SK-N-SH (cell line): ENCODE results near the gene SPRN. TPM values are rescaled to one million over a fixed set of nuclear protein-coding genes. Genes with fewer than 3 reads are reported as not detected.

Source experiments
- CTCF ChIA-PET: fragments of 300-600, 350-600 bp; formaldehyde crosslinking; extraction: SDS; loops from one replicate; lab custom pipeline; 2021; lab: Yijun Ruan, JAX
- POLR2A ChIA-PET: fragments of 350-600 bp; sonication (Branson Sonifier 250); formaldehyde crosslinking; extraction: SDS; loops from one replicate; lab custom pipeline; 2020; ENCODE audit warnings: antibody characterized with exemption, inconsistent platforms; lab: Yijun Ruan, JAX
- DNase-seq: peaks from one replicate; pipeline ENCODE4 v3.0.0; 2012
- H2AFZ ChIP-seq: fragments of 200-600 bp; sonication (generic); 2 replicates; pipeline ENCODE4 v1.8.1; 2016; ENCODE audit warnings: antibody characterized with exemption, mild to moderate bottlenecking, low read depth
- H3F3A ChIP-seq: fragments of 200-600 bp; sonication (generic); replicated peaks from 2 replicates; pipeline ENCODE3; 2016; ENCODE audit warnings: antibody characterized with exemption, mild to moderate bottlenecking; ENCODE audit not compliant: insufficient read depth
- H3K27ac ChIP-seq, 2 experiments: fragments of 200-500 bp in 1 of 2; fragments of 200-600 bp in 1 of 2; sonication (Bioruptor generic) in 1 of 2; sonication (generic), shearing (Covaris generic) in 1 of 2; 2 replicates each; pipeline versions ENCODE4 v1.5.1 to v1.6.1; 2014 to 2016; ENCODE audit warnings: low read depth in 2 of 2, inconsistent platforms in 1 of 2, low read length in 1 of 2, mild to moderate bottlenecking in 1 of 2, mixed read lengths in 1 of 2
- H3K27me3 ChIP-seq: fragments of 200-600 bp; sonication (generic), shearing (Covaris generic); 2 replicates; pipeline ENCODE4 v1.6.1; 2016; ENCODE audit warnings: mixed run types; ENCODE audit not compliant: insufficient read depth
- H3K36me3 ChIP-seq, 2 experiments: fragments of 200-500 bp in 1 of 2; fragments of 200-600 bp in 1 of 2; sonication (Bioruptor generic) in 1 of 2; sonication (generic) in 1 of 2; replicated peaks in 1 of 2; 2 replicates each; pipeline versions ENCODE3 to v1.5.1; 2014 to 2016; ENCODE audit warnings: low read length in 1 of 2, mild to moderate bottlenecking in 1 of 2; ENCODE audit not compliant: insufficient read depth in 2 of 2, control insufficient read depth in 1 of 2
- H3K4me1 ChIP-seq, 2 experiments: fragments of 200-500 bp in 1 of 2; fragments of 200-600 bp in 1 of 2; sonication (Bioruptor generic) in 1 of 2; sonication (generic), shearing (Covaris generic) in 1 of 2; 2 replicates each; pipeline versions ENCODE4 v1.5.1 to v1.6.1; 2014 to 2016; ENCODE audit warnings: low read depth in 1 of 2, low read length in 1 of 2, mixed run types in 1 of 2; ENCODE audit not compliant: insufficient read depth in 2 of 2, control insufficient read depth in 1 of 2
- H3K4me2 ChIP-seq: fragments of 200-600 bp; sonication (generic), shearing (Covaris generic); 2 replicates; pipeline ENCODE4 v1.6.1; 2017; ENCODE audit warnings: mixed run types
- H3K4me3 ChIP-seq, 2 experiments: fragments of 200-500 bp in 1 of 2; fragments of 200-600 bp in 1 of 2; sonication (Bioruptor generic) in 1 of 2; sonication (generic), shearing (Covaris generic) in 1 of 2; 2 replicates each; pipeline versions ENCODE4 v1.5.1 to v1.8.1; 2014 to 2016; ENCODE audit warnings: low read depth in 2 of 2, inconsistent platforms in 1 of 2, low read length in 1 of 2, mild to moderate bottlenecking in 1 of 2, mixed read lengths in 1 of 2, moderate library complexity in 1 of 2
- H3K79me2 ChIP-seq: fragments of 200-600 bp; sonication (generic); 2 replicates; pipeline ENCODE4 v1.8.1; 2017; ENCODE audit warnings: mild to moderate bottlenecking; ENCODE audit not compliant: insufficient read depth
- H3K9ac ChIP-seq: fragments of 200-600 bp; sonication (generic); 2 replicates; pipeline ENCODE4 v1.6.1; 2017; ENCODE audit warnings: mixed run types
- H3K9me2 ChIP-seq: fragments of 200-600 bp; sonication (generic); 2 replicates; pipeline ENCODE4 v1.6.1; 2017; ENCODE audit warnings: mixed run types
- H3K9me3 ChIP-seq: fragments of 200-600 bp; sonication (generic); 2 replicates; pipeline ENCODE4 v1.6.1; 2017; ENCODE audit warnings: mixed run types, mild to moderate bottlenecking, moderate library complexity
- H4K20me1 ChIP-seq: fragments of 200-600 bp; sonication (generic); 2 replicates; pipeline ENCODE4 v1.6.1; 2017; ENCODE audit warnings: mild to moderate bottlenecking, mixed run types; ENCODE audit not compliant: insufficient read depth
- CHD2 ChIP-seq: fragments of 150-350 bp; IDR thresholded peaks from 2 replicates; pipeline ENCODE4 v1.6.1; 2018; ENCODE audit warnings: low read length; ENCODE audit not compliant: partially characterized antibody
- ELF1 ChIP-seq: IDR thresholded peaks from 2 replicates; pipeline ENCODE4 v1.4.0; 2012
- EP300 ChIP-seq, 2 experiments: IDR thresholded peaks; 2 replicates each; pipeline versions ENCODE4 v1.4.0 to v1.6.1; 2012; ENCODE audit warnings: borderline replicate concordance in 1 of 2, low read depth in 1 of 2, low read length in 1 of 2
- FOSL2 ChIP-seq: IDR thresholded peaks from 2 replicates; pipeline ENCODE4 v1.4.0; 2012; ENCODE audit warnings: low read depth, mild to moderate bottlenecking, moderate library complexity, borderline replicate concordance
- FOXM1 ChIP-seq: IDR thresholded peaks from 2 replicates; pipeline ENCODE4 v1.4.0; 2012; ENCODE audit warnings: low read depth, mild to moderate bottlenecking
- JUND ChIP-seq: IDR thresholded peaks from 2 replicates; pipeline ENCODE4 v1.4.0; 2012
- MXI1 ChIP-seq: IDR thresholded peaks from 2 replicates; pipeline ENCODE4 v1.6.1; 2012; ENCODE audit warnings: mild to moderate bottlenecking, low read depth, low read length, improper control_type of control experiment
- RAD21 ChIP-seq: IDR thresholded peaks from 2 replicates; pipeline ENCODE4 v1.6.1; 2012; ENCODE audit warnings: mild to moderate bottlenecking, low read length
- RCOR1 ChIP-seq: fragments of 150-350 bp; IDR thresholded peaks from 2 replicates; pipeline ENCODE4 v1.6.1; 2017; ENCODE audit warnings: antibody characterized with exemption, low read length
- TEAD4 ChIP-seq: IDR thresholded peaks from 2 replicates; pipeline ENCODE4 v1.4.0; 2012; ENCODE audit warnings: mild to moderate bottlenecking, borderline replicate concordance; ENCODE audit not compliant: insufficient read depth
- WGBS: methylation state at CpG from one replicate; pipeline ENCODE4 v1.1.6; 2017; ENCODE audit warnings: low lambda C conversion rate; 5-methylcytosine and 5-hydroxymethylcytosine counted together
- polyA plus RNA-seq, 3 experiments: library from polyadenylated mRNA; depleted of rRNA; stranded (reverse); fragments of >200 nt; gene quantifications; 2 replicates each; pipeline ENCODE4 v1.2.3, GENCODE V29; 2012
- TF ChIP-seq, protein P1 (sequence below): IDR thresholded peaks from 2 replicates; pipeline ENCODE4; 2012
- TF ChIP-seq, protein P2 (sequence below): IDR thresholded peaks from 2 replicates; pipeline ENCODE4 v1.4.0; 2012; ENCODE audit warnings: low read depth, borderline replicate concordance
- TF ChIP-seq, protein P3 (sequence below): fragments of 150-350 bp; IDR thresholded peaks from 2 replicates; pipeline ENCODE4 v1.6.1; 2017; ENCODE audit warnings: antibody characterized with exemption, low read length, low read depth, borderline replicate concordance

The SPRN gene
- polyA plus RNA-seq, 1 of the 3 experiments (the other 2 are of a cell fraction), result 1.2 TPM

DNA sequence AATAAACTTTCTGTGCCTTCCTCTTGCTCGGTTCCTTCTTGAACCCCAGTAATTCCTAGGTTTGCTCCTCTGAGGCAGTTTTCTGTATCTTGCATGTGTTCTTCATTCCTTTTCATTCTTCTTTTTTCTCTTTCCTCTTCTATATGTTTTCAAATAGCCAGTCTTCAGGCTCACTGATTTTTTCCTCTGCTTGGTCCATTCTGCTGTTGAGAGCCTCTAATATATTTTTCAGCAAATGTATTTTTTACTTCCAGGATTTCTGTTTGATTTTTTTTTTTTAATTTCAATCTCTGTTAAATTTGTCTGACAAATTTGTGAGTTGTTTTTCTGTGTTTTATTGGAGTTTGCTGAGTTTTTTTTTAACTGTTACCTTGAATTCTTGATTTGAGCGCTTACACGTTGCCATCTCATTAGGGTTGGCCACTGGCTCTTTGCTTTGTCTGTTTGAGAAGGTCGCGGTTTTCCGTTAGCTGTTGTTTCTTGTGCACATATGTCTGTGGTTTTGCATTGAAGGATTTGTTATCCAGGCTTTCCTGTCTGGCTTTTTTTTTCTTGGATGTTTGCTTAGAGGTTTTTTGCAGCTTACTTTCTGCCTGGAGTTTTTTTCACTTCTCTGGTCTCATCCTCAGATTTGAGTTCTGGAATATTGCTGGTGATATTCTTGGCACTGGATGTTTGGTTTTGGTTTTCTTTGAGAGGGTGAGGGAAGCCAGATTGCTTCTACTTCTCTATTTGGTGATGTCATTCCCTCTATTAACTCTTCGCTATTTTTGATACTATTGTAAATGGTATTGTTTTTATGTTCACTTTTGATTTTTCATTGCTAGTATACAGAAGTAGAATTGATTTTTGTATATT lies 12.7 kb downstream of the SPRN start (continued):
- TF ChIP-seq FOXM1, result no peak

DNA sequence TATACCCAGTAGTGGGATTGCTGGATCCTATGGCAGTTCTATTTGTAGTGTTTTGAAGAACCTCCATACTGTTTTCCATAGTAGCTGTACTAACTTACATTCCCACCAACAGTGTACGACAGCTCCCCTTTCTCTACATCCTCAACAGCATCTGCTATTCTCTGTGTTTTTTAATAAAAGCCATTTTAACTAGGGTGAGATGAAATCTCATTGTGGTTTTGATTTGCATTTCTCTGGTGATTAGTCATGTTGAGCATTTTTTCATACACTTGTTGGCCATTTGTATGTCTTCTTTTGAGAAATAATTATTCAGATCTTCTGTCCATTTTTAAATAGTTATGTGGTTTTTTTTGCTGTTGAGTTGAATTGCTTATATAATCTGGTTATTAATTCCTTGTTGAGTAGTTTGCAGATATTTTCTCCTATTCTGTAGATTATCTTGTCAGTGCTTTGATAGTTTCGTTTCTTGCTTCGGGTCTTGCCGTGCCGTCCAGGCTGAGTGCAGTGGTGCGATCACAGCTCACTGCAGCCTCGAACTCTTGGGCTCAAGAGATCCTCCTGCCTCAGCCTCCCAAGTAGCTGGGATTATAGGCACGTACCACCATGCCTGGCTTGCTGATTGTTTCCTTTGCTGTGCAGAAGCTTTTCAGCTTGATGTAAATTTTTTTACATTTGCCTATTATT lies 18.4 kb downstream of the SPRN start:
- Histone ChIP-seq H3K4me1 (peaks cover 0 to 12% of the 10 kb centered on the region in 2 experiments; a peak in 2 of 4 replicates), H3K27me3 (no peaks in the 10 kb centered on the region), H3K9me2 (no peaks in the 10 kb centered on the region), H2AFZ (no peak overlapping the region), H3K4me2 (peak overlapping the region; percentile 26; the same call in 1 of the 2 replicates), H3K9me3 (peaks cover 8% of the 10 kb centered on the region; the same call in 1 of the 2 replicates), H3K27ac (peak overlapping the region in 1 of 2 experiments; percentile 60; a peak in 2 of 4 replicates), H4K20me1 (peaks cover 13% of the 10 kb centered on the region; the same call in 1 of the 2 replicates), H3K79me2 (peaks cover 51% of the 10 kb centered on the region), H3K4me3 (no peak overlapping the region), H3K36me3 (peaks cover 52 to 57% of the 10 kb centered on the region in 2 experiments), H3F3A (peaks cover 18% of the 10 kb centered on the region), H3K9ac (no peak overlapping the region)
- ChIA-PET CTCF (no interaction called here), POLR2A (no interaction called here)
- TF ChIP-seq MXI1 (no peak), JUND (peak; percentile 34; the same call in 1 of the 2 replicates), EP300 (IDR thresholded peaks at IDR 0.05; ENCODE audit: borderline replicate concordance in 1 of 2, low read depth in 1 of 2, low read length in 1 of 2) (peak in 1 of 2 experiments; percentile 36; a peak in 1 of 4 replicates), FOSL2 (peak; percentile 45; the same call in 1 of the 2 replicates), CHD2 (no peak)
- TF ChIP-seq, protein P1, sequence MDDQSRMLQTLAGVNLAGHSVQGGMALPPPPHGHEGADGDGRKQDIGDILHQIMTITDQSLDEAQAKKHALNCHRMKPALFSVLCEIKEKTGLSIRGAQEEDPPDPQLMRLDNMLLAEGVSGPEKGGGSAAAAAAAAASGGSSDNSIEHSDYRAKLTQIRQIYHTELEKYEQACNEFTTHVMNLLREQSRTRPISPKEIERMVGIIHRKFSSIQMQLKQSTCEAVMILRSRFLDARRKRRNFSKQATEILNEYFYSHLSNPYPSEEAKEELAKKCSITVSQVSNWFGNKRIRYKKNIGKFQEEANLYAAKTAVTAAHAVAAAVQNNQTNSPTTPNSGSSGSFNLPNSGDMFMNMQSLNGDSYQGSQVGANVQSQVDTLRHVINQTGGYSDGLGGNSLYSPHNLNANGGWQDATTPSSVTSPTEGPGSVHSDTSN, result 0 out of 2 replicates have a peak, but pooled peaks have one; percentile 5
- TF ChIP-seq, protein P2, sequence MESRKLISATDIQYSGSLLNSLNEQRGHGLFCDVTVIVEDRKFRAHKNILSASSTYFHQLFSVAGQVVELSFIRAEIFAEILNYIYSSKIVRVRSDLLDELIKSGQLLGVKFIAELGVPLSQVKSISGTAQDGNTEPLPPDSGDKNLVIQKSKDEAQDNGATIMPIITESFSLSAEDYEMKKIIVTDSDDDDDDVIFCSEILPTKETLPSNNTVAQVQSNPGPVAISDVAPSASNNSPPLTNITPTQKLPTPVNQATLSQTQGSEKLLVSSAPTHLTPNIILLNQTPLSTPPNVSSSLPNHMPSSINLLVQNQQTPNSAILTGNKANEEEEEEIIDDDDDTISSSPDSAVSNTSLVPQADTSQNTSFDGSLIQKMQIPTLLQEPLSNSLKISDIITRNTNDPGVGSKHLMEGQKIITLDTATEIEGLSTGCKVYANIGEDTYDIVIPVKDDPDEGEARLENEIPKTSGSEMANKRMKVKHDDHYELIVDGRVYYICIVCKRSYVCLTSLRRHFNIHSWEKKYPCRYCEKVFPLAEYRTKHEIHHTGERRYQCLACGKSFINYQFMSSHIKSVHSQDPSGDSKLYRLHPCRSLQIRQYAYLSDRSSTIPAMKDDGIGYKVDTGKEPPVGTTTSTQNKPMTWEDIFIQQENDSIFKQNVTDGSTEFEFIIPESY, result no peak
- 97% methylated on average over 8 of the region's 8 CpGs for WGBS
- DNase-seq, result no peak

GRCh38 chr10:133405272-133405671 lies 19.2 kb downstream of the SPRN start:
- no peak overlapping the region for H3K9ac ChIP-seq
- no peak for DNase-seq
- 0 out of 2 replicates have a peak, but pooled peaks cover under 1% of the 10 kb centered on the region for H3K9me3 ChIP-seq
- WGBS, result 28% methylated on average over 2 of the region's 2 CpGs
- peaks cover 13% of the 10 kb centered on the region; the same call in 1 of the 2 replicates for H4K20me1 ChIP-seq
- no peak overlapping the region for H2AFZ ChIP-seq
- H3K4me2 ChIP-seq, result peak overlapping the region; percentile 26; the same call in 1 of the 2 replicates
- H3K4me3 ChIP-seq, result no peak overlapping the region
- no peaks in the 10 kb centered on the region for H3K27me3 ChIP-seq
- H3K36me3 ChIP-seq, result peaks cover 51 to 57% of the 10 kb centered on the region in 2 experiments
- POLR2A ChIA-PET, result no interaction called here
- no peaks in the 10 kb centered on the region for H3K9me2 ChIP-seq
- H3K27ac ChIP-seq, result peak overlapping the region in 1 of 2 experiments; percentile 60; a peak in 2 of 4 replicates
- H3K79me2 ChIP-seq, result peaks cover 48% of the 10 kb centered on the region
- CTCF ChIA-PET, result no interaction called here
- peaks cover 0 to 12% of the 10 kb centered on the region in 2 experiments; a peak in 3 of 4 replicates for H3K4me1 ChIP-seq
- peaks cover 18% of the 10 kb centered on the region for H3F3A ChIP-seq
- TF ChIP-seq RCOR1 (no peak), RAD21 (no peak), JUND (peak; percentile 35), ELF1 (no peak), TEAD4 (peak; percentile 38; the same call in 1 of the 2 replicates), EP300 (IDR thresholded peaks at IDR 0.05; ENCODE audit: borderline replicate concordance in 1 of 2, low read depth in 1 of 2, low read length in 1 of 2) (peak in 1 of 2 experiments; percentile 11; a peak in 1 of 4 replicates)
- TF ChIP-seq, protein P1, result peak; percentile 64
- TF ChIP-seq, protein P3, sequence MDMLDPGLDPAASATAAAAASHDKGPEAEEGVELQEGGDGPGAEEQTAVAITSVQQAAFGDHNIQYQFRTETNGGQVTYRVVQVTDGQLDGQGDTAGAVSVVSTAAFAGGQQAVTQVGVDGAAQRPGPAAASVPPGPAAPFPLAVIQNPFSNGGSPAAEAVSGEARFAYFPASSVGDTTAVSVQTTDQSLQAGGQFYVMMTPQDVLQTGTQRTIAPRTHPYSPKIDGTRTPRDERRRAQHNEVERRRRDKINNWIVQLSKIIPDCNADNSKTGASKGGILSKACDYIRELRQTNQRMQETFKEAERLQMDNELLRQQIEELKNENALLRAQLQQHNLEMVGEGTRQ, result no peak
- TF ChIP-seq, protein P2, result no peak
